Measurements from ENCODE around the gene RXRA.

- TF ChIP-seq REST (IDR thresholded peaks at IDR 0.05; ENCODE audit: insufficient replicate concordance, low read depth): no peak
- TF ChIP-seq CTCF (IDR thresholded peaks at IDR 0.05; ENCODE audit: insufficient read depth, low read length): no peak
- TF ChIP-seq POLR2AphosphoS5 (IDR thresholded peaks at IDR 0.05; ENCODE audit: low read depth): no peak
- TF ChIP-seq GABPA (IDR thresholded peaks at IDR 0.05; ENCODE audit: low read depth): no peak
Measured at GRCh38 chr9:134358026-134358661, 31.9 kb downstream of the RXRA start.
